ENCODE results near the gene SETD3. TPM values are rescaled to one million over a fixed set of nuclear protein-coding genes. Genes with fewer than 3 reads are reported as not detected.
A peak's percentile ranks its signal among the peaks of the same experiment; 100 is the strongest.
"Not testable (repeated sequence)": the region's sequence is repeated elsewhere in the genome, so short reads cannot be mapped to it uniquely, and the experiment has no call there.

SETD3 gene
- total RNA-seq, 1 donor from 2014 or later, result 36.1 TPM

GRCh38 chr14:99350751-99351150 lies 129.9 kb downstream of the SETD3 start:
- no peak for TF ChIP-seq CTCF (conservative IDR thresholded peaks at IDR 0.05)
- Mint-ChIP-seq H3K27ac (ENCODE audit: unreplicated experiment) (no peak overlapping the region), H3K4me3 (no peak overlapping the region), H3K4me1 (no peaks in the 10 kb centered on the region), H3K9me3 (peaks cover 4% of the 10 kb centered on the region), H3K27me3 (ENCODE audit: low read depth) (no peaks in the 10 kb centered on the region), H3K36me3 (ENCODE audit: low read depth) (no peaks in the 10 kb centered on the region)
- DNase-seq (ENCODE audit: low read depth, low spot score), result no peak

GRCh38 chr14:99349721-99350495 lies 130.8 kb downstream of the SETD3 start:
- no peak for DNase-seq (ENCODE audit: low read depth, low spot score)
- peaks cover 4% of the 10 kb centered on the region for H3K9me3 Mint-ChIP-seq
- no peak overlapping the region for H3K4me3 Mint-ChIP-seq
- no peaks in the 10 kb centered on the region for H3K27me3 Mint-ChIP-seq (ENCODE audit: low read depth)
- TF ChIP-seq CTCF (conservative IDR thresholded peaks at IDR 0.05), result no peak
- H3K27ac Mint-ChIP-seq (ENCODE audit: unreplicated experiment), result no peak overlapping the region
- H3K36me3 Mint-ChIP-seq (ENCODE audit: low read depth), result no peaks in the 10 kb centered on the region
- H3K4me1 Mint-ChIP-seq, result no peaks in the 10 kb centered on the region

GRCh38 chr14:99348816-99349614 lies 131.6 kb downstream of the SETD3 start:
- H3K27me3 Mint-ChIP-seq (ENCODE audit: low read depth), result no peaks in the 10 kb centered on the region
- DNase-seq (ENCODE audit: low read depth, low spot score), result no peak
- no peak overlapping the region for H3K4me3 Mint-ChIP-seq
- peak overlapping the region; percentile 78 for H3K27ac Mint-ChIP-seq (ENCODE audit: unreplicated experiment)
- no peak for TF ChIP-seq CTCF (conservative IDR thresholded peaks at IDR 0.05)
- no peaks in the 10 kb centered on the region for H3K36me3 Mint-ChIP-seq (ENCODE audit: low read depth)
- H3K9me3 Mint-ChIP-seq, result peaks cover 4% of the 10 kb centered on the region
- no peaks in the 10 kb centered on the region for H3K4me1 Mint-ChIP-seq

- H3K27me3 Mint-ChIP-seq (ENCODE audit: low read depth); H3K36me3 Mint-ChIP-seq (ENCODE audit: low read depth); H3K4me1 Mint-ChIP-seq; H3K27ac Mint-ChIP-seq (ENCODE audit: unreplicated experiment); DNase-seq (ENCODE audit: low read depth, low spot score); H3K9me3 Mint-ChIP-seq; H3K4me3 Mint-ChIP-seq: not testable (repeated sequence)
Observed at GRCh38 chr14:99348231-99348630, 132.4 kb downstream of the SETD3 start.

Other genes starting within 250 kb of the SETD3 start
- gene BCL11B, start 208.7 kb downstream of the SETD3 start, total RNA-seq, result 0.28 and 0.32 TPM in 2 replicates
- 69.6 and 71.8 TPM in 2 replicates for gene CCNK, start 550 bp upstream of the SETD3 start, total RNA-seq
- 31.4 and 32.3 TPM in 2 replicates for gene CCDC85C, start 123.3 kb upstream of the SETD3 start, total RNA-seq
- 2.3 and 2.5 TPM in 2 replicates for gene HHIPL1, start 164.3 kb upstream of the SETD3 start, total RNA-seq
- gene CYP46A1, start 203.4 kb upstream of the SETD3 start, total RNA-seq, result 3.0 and 3.6 TPM in 2 replicates

Measured in neural crest cell (in vitro differentiated cells).